Tibial nerve (tissue), 4 donors: ENCODE data around the gene GINS1.

ENCODE experiments used
- CTCF ChIP-seq, 5 experiments: fragments of 200-600 bp in 3 of 5; fragments of 450-650 bp in 2 of 5; sonication (generic) in 3 of 5; IDR thresholded peaks; one replicate each; pipeline ENCODE4 v1.5.1; 2016 to 2019; ENCODE audit warnings: antibody characterized with exemption in 5 of 5, mild to moderate bottlenecking in 3 of 5, moderate library complexity in 2 of 5
- EP300 ChIP-seq, 2 donors: sonication (generic); formaldehyde crosslinking; IDR thresholded peaks; one replicate each; pipeline ENCODE4 v1.6.1; 2017; ENCODE audit warnings: antibody characterized with exemption in 2 of 2, mild to moderate bottlenecking in 1 of 2
- POLR2A ChIP-seq, 2 donors: fragments of 450-650 bp; IDR thresholded peaks; one replicate each; pipeline ENCODE4 v1.6.1; 2017; ENCODE audit warnings: antibody characterized with exemption in 2 of 2, mild to moderate bottlenecking in 2 of 2, moderate library complexity in 2 of 2

GRCh38 chr20:25459111-25459830, 51.8 kb downstream of the GINS1 start:
- no peak for TF ChIP-seq CTCF (IDR thresholded peaks at IDR 0.05)
- TF ChIP-seq POLR2A (IDR thresholded peaks at IDR 0.05), result no peak
- no peak for TF ChIP-seq EP300 (IDR thresholded peaks at IDR 0.05)
